Heart right ventricle (tissue), 16 donors: ENCODE measurements around the gene MINPP1. TPM values are rescaled to one million over a fixed set of nuclear protein-coding genes. Genes with fewer than 3 reads are reported as not detected.
A peak's percentile ranks its signal among the peaks of the same experiment; 100 is the strongest.

ENCODE experiments used
- ATAC-seq, 8 donors: fragments of 200-7000 bp; cut with Tn5 transposase; one replicate each; pipeline ENCODE4 v1.9.1; 2020; ENCODE audit warnings: mild to moderate bottlenecking in 8 of 8, moderate library complexity in 8 of 8, moderate number of reproducible peaks in 1 of 8
- DNase-seq, 2 donors: peaks; one replicate each; pipeline ENCODE4 v3.0.0-alpha.2; 2020
- H3K27ac ChIP-seq, 10 donors: fragments of 200-600 bp; sonication (generic) in 2 of 10; one replicate each; pipeline versions ENCODE4 v1.5.0 to v1.8.0; 2020 to 2022; ENCODE audit warnings: mild to moderate bottlenecking in 3 of 10
- H3K27me3 ChIP-seq, 7 donors: fragments of 200-600 bp; one replicate each; pipeline ENCODE4 v1.8.0; 2021 to 2022; ENCODE audit warnings: mild to moderate bottlenecking in 2 of 7
- H3K36me3 ChIP-seq, 9 donors: fragments of 200-600 bp; sonication (generic) in 1 of 9; one replicate each; pipeline versions ENCODE4 v1.5.0 to v1.8.0; 2020 to 2022; ENCODE audit warnings: mild to moderate bottlenecking in 2 of 9
- H3K4me1 ChIP-seq, 9 donors: fragments of 200-600 bp; sonication (generic) in 1 of 9; one replicate each; pipeline versions ENCODE4 v1.5.0 to v1.8.0; 2020 to 2022; ENCODE audit warnings: mild to moderate bottlenecking in 4 of 9
- H3K4me3 ChIP-seq, 10 donors: fragments of 200-600 bp; sonication (generic) in 2 of 10; one replicate each; pipeline versions ENCODE4 v1.5.0 to v1.8.0; 2020 to 2022; ENCODE audit warnings: mild to moderate bottlenecking in 7 of 10, moderate library complexity in 2 of 10
- H3K9me3 ChIP-seq, 11 donors: fragments of 200-600 bp in 10 of 11; sonication (generic) in 2 of 11; one replicate each; pipeline versions ENCODE4 v1.5.0 to v1.8.0; 2013 to 2022; ENCODE audit warnings: mild to moderate bottlenecking in 2 of 11, control low read depth in 1 of 11, moderate library complexity in 1 of 11
- WGBS, 2 donors: extraction: QIAGEN DNeasy Blood & Tissue Kit; methylation state at CpG; one replicate each; pipeline ENCODE4 v1.1.7; 2013; ENCODE audit warnings: inconsistent platforms in 1 of 2; 5-methylcytosine and 5-hydroxymethylcytosine counted together
- intact Hi-C, 10 donors: fragments of 100-400 bp; cut with DNase I; formaldehyde crosslinking; loops; one replicate each; pipeline versions ENCODE4 v1.11.1 to v1.14.2; 2022
- polyA plus RNA-seq, 2 donors: library from polyadenylated mRNA; stranded (reverse); fragments of 200-250 nt; gene quantifications; one replicate each; pipeline ENCODE4 v1.2.3, GENCODE V29; 2013
- total RNA-seq, 10 donors: library from RNA; stranded (reverse); fragmentation: NEBNext Ultra II Directional in 3 of 10; extraction: Animal tissue kit (Norgen Biotek cat#: 25700) in 3 of 10; gene quantifications; one replicate each; pipeline versions ENCODE4 v1.2.1 to v1.2.4, GENCODE V29; 2021 to 2023
- TF ChIP-seq, protein P1 (sequence below), 9 donors: fragments of 200-600 bp; sonication (generic) in 2 of 9; IDR thresholded peaks; one replicate each; pipeline versions ENCODE4 v1.5.0 to v1.8.0; 2021 to 2022; ENCODE audit warnings: antibody characterized with exemption in 9 of 9, mild to moderate bottlenecking in 5 of 9, moderate library complexity in 1 of 9
- donor health status: Arrhythmogenic right ventricular cardiomyopathy.
- donor health status: ischemic (EF 13 %, LVEDD 7.1; RV severe dilation, severe dysfunction).
- donor health status: healthy with polysubstance abuse.
- donor health status: DM: no; HTN: yes; CAD: no.
- donor health status: DM: no; HTN: no; CAD: no.
- donor health status: ischemic (EF 25% LVEDD 6.9; RV normal size, moderate dysfunction).
- donor health status: ischemic (EF 25% LVEDD 5.7; RV mildly dilated, moderate dysfunction).
- donor health status: healthy.
- donor health status: DM: yes; HTN: yes; CAD: no.
- donor health status: Ischemic cardiomyopathy.
- donor health status: ischemic (EF 35%, LVEDD 5.7; RV mildly dilated, moderate dysfunction).
- donor health status: nonischemic (EF 11% LVEDD 7.7; RV severe dilation, severe dysfunction).
- donor health status: DM: yes; HTN: yes; CAD: no.
- donor health status: PGD.
- donor health status: ischemic (EF 29% LVEDD 5.4; RV normal size, mild dysfunction).
- donor health status: nonischemic (EF 23%, LVEDD 6.1; RV moderate dilation, normal function).

Gene MINPP1
- total and polyA plus RNA-seq, 12 donors = 4.3 to 8.7 (median 5.9) TPM

DNA sequence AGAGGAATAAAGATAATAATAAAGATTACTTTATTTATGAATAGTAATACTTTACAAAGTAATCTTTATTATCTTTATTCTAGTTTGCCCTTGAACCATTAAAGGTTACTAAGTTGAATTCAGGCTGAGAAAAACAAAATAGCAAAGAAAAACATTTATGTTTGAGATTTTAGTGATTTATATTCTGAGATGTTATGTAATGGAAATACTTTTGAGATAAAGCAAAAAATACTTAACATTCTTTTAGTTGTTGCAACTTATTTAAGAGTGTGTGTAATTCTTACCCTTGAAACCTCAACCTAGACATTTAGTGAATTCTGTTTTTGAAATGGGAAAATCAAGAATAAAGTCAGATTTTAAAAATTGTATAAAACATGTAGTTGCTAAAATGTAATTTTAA is 40.0 kb downstream of the MINPP1 start:
- intact Hi-C loops = loop anchor here in 1 of 10 donors (10.0 kb wide), 1 partner anchor 190 kb away; no protein-coding TSS in a partner anchor
- Histone ChIP-seq H3K4me1 (peaks cover 0 to 34% (median 0%) of the 10 kb centered on the region in 9 donors), H3K4me3 (no peak overlapping the region), H3K36me3 (peaks cover 0 to 52% (median 9%) of the 10 kb centered on the region in 9 donors), H3K27ac (no peak overlapping the region), H3K9me3 (peaks cover 0 to 14% (median 10%) of the 10 kb centered on the region in 11 donors), H3K27me3 (no peaks in the 10 kb centered on the region)
- DNase-seq (no peak), ATAC-seq (no peak)
- TF ChIP-seq, protein P1, sequence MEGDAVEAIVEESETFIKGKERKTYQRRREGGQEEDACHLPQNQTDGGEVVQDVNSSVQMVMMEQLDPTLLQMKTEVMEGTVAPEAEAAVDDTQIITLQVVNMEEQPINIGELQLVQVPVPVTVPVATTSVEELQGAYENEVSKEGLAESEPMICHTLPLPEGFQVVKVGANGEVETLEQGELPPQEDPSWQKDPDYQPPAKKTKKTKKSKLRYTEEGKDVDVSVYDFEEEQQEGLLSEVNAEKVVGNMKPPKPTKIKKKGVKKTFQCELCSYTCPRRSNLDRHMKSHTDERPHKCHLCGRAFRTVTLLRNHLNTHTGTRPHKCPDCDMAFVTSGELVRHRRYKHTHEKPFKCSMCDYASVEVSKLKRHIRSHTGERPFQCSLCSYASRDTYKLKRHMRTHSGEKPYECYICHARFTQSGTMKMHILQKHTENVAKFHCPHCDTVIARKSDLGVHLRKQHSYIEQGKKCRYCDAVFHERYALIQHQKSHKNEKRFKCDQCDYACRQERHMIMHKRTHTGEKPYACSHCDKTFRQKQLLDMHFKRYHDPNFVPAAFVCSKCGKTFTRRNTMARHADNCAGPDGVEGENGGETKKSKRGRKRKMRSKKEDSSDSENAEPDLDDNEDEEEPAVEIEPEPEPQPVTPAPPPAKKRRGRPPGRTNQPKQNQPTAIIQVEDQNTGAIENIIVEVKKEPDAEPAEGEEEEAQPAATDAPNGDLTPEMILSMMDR (IDR thresholded peaks at IDR 0.05) = no peak

DNA sequence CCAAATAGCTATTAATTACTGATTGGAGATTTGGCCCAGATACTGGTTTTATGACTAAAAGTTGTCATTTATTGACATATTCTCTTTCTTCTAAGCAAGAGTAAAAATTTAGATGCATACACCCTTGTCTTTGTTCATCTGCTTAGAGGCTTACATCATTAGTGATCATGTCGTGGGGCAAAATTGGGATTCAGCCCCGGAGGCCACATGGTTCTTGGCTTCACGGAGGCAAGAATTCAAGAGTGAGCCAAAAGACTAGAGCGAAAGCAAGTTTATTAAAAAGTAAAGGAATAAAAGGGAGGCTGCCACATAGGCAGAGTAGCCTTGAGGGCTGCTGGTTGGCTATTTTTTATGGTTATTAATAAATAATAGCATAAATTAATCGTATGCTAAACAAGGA is 41.1 kb downstream of the MINPP1 start:
- H3K27ac ChIP-seq = peak overlapping the region in 1 of 10 donors; percentile 67
- no peak for DNase-seq
- TF ChIP-seq, protein P1 (IDR thresholded peaks at IDR 0.05) = no peak
- H3K27me3 ChIP-seq = no peaks in the 10 kb centered on the region
- no peak overlapping the region for H3K4me3 ChIP-seq
- peaks cover 0 to 46% (median 9%) of the 10 kb centered on the region in 9 donors for H3K36me3 ChIP-seq
- whole genome bisulfite sequencing, 2 donors = 73 to 74% methylated on average over 5 of the region's 5 CpGs
- peaks cover 0 to 36% (median 0%) of the 10 kb centered on the region in 9 donors for H3K4me1 ChIP-seq
- intact Hi-C loops = loop anchor here in 1 of 10 donors (10.0 kb wide), 1 partner anchor 189 kb away; no protein-coding TSS in a partner anchor
- H3K9me3 ChIP-seq = peaks cover 0 to 14% (median 10%) of the 10 kb centered on the region in 11 donors
- no peak for ATAC-seq

DNA sequence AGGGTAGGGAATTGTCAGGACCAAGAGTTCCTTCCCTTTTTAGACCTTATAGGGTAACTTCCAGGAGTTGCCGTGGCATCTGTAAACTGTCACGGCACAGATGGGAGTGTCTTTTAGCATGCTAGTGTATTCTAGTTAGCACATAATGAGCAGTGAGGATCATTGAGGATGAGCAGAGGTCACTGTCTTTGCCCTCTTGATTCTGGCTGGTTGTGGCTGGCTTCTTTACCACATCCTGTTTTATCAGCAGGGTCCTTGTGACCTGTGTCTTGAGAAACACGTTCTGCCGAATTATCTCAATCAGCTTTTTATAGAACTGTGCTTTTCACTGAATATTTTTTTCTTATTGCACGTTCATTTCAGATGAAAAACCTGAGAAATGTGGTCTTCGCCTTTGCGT is 41.5 kb downstream of the MINPP1 start:
- ATAC-seq = peak in 1 of 8 donors; percentile 22
- 81 to 83% methylated on average over 7 of the region's 7 CpGs for WGBS, 2 donors
- H3K9me3 ChIP-seq = peaks cover 0 to 14% (median 10%) of the 10 kb centered on the region in 11 donors
- H3K4me3 ChIP-seq = no peak overlapping the region
- TF ChIP-seq, protein P1 (IDR thresholded peaks at IDR 0.05) = no peak
- peak overlapping the region in 1 of 10 donors; percentile 67 for H3K27ac ChIP-seq
- DNase-seq = no peak
- H3K4me1 ChIP-seq = peaks cover 0 to 40% (median 0%) of the 10 kb centered on the region in 9 donors
- intact Hi-C loops = loop anchor here in 1 of 10 donors (10.0 kb wide), 1 partner anchor 189 kb away; no protein-coding TSS in a partner anchor
- H3K36me3 ChIP-seq = peaks cover 0 to 46% (median 9%) of the 10 kb centered on the region in 9 donors
- H3K27me3 ChIP-seq = no peaks in the 10 kb centered on the region

DNA sequence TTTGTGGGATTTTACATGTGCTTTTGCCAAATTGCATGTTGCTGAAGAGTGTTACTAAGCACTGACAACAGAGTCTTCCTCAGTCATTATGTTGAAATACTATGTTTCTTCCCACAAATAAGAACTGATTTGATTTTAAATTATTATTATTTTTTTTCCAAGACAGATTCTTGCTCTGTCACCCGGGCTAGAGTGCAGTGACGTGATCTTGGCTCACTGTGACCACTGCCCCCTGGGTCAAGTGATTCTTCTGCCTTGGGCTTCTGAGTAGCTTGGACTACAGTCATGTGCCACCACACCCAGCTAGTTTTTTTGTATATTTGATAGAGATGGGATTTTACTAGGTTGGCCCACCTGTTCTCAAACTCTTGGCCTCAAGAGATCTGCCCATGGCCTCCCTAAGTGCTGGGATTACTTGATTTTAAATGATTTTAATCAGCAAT is 42.3 kb downstream of the MINPP1 start:
- DNase-seq = no peak
- 81 to 85% methylated on average over 2 of the region's 2 CpGs for WGBS, 2 donors
- intact Hi-C loops = loop anchor here in 1 of 10 donors (10.0 kb wide), 1 partner anchor 188 kb away; no protein-coding TSS in a partner anchor
- no peak overlapping the region for H3K4me3 ChIP-seq
- no peaks in the 10 kb centered on the region for H3K27me3 ChIP-seq
- no peak for ATAC-seq
- TF ChIP-seq, protein P1 (IDR thresholded peaks at IDR 0.05) = no peak
- peaks cover 0 to 42% (median 9%) of the 10 kb centered on the region in 9 donors for H3K36me3 ChIP-seq
- peak overlapping the region in 1 of 10 donors; percentile 17 for H3K27ac ChIP-seq
- peaks cover 0 to 44% (median 0%) of the 10 kb centered on the region in 9 donors for H3K4me1 ChIP-seq
- peaks cover 0 to 14% (median 10%) of the 10 kb centered on the region in 11 donors for H3K9me3 ChIP-seq
